ACC112 (cell line): ENCODE results near the gene MTHFD2L.
"Not testable (repeated sequence)": the region's sequence is repeated elsewhere in the genome, so short reads cannot be mapped to it uniquely, and the experiment has no call there.

Source experiments
- H2AFZ ChIP-seq: fragments of 200-600 bp; sonication (generic); one replicate; pipeline ENCODE4 v1.6.0; 2017; ENCODE audit warnings: antibody characterized with exemption, low read length; ENCODE audit not compliant: unreplicated experiment
- H3K27ac ChIP-seq: fragments of 200-600 bp; sonication (generic); 2 replicates; pipeline ENCODE4 v1.5.1; 2014; ENCODE audit warnings: low read depth, mild to moderate bottlenecking, antibody characterized with exemption, low read length, moderate library complexity
- H3K27me3 ChIP-seq: fragments of 200-600 bp; sonication (generic); 2 replicates; pipeline ENCODE4 v1.6.1; 2014; ENCODE audit warnings: mild to moderate bottlenecking, antibody characterized with exemption, low read length, moderate library complexity, mixed read lengths; ENCODE audit not compliant: insufficient read depth
- H3K36me3 ChIP-seq: fragments of 200-600 bp; sonication (generic); 2 replicates; pipeline ENCODE4 v1.6.1; 2016; ENCODE audit warnings: mild to moderate bottlenecking, antibody characterized with exemption, low read length, moderate library complexity, mixed read lengths; ENCODE audit not compliant: insufficient read depth
- H3K4me1 ChIP-seq: fragments of 200-600 bp; sonication (generic); one replicate; pipeline ENCODE4 v1.6.1; 2016; ENCODE audit warnings: low read length, mixed read lengths; ENCODE audit not compliant: insufficient read depth, unreplicated experiment, control insufficient read depth
- H3K4me3 ChIP-seq: fragments of 200-600 bp; sonication (generic); 2 replicates; pipeline ENCODE4 v1.5.1; 2014; ENCODE audit warnings: mild to moderate bottlenecking, low read depth, low read length
- H3K79me2 ChIP-seq: fragments of 200-600 bp; sonication (generic); one replicate; pipeline ENCODE4 v1.6.0; 2016; ENCODE audit warnings: low read length; ENCODE audit not compliant: control insufficient read depth, unreplicated experiment, insufficient read depth

Gene MTHFD2L

DNA sequence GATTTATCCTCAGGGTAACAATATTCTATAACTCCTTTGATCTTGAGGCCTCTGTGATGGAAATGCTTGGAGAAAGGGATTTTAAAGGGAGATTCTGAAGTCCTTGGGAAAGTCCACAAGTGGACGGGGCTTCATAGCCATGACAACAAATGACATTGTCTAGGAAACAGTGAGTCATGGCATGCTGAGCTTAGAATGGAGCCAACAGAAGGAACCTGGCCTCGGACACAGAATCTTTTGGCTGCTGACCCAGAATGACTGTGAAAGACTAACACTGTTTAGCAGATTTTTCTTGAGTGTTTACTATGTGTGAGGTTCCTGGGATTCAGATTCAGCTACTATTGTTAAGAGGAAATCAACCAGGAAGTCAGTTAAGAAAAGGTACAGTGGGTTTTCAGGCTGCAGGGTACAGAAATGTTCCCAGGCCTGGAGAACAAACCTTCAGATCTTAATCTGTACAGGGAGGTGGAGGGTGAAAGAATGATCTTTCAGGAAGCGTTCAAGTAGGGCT, 40.8 kb upstream of the MTHFD2L start:
- Histone ChIP-seq H3K27me3 (no peaks in the 10 kb centered on the region), H3K4me1 (peaks cover 48% of the 10 kb centered on the region), H3K27ac (peak overlapping the region; percentile 100), H3K79me2 (no peaks in the 10 kb centered on the region), H3K4me3 (peak overlapping the region; percentile 8; the same call in 1 of the 2 replicates), H2AFZ (no peak overlapping the region), H3K36me3 (no peaks in the 10 kb centered on the region)

DNA sequence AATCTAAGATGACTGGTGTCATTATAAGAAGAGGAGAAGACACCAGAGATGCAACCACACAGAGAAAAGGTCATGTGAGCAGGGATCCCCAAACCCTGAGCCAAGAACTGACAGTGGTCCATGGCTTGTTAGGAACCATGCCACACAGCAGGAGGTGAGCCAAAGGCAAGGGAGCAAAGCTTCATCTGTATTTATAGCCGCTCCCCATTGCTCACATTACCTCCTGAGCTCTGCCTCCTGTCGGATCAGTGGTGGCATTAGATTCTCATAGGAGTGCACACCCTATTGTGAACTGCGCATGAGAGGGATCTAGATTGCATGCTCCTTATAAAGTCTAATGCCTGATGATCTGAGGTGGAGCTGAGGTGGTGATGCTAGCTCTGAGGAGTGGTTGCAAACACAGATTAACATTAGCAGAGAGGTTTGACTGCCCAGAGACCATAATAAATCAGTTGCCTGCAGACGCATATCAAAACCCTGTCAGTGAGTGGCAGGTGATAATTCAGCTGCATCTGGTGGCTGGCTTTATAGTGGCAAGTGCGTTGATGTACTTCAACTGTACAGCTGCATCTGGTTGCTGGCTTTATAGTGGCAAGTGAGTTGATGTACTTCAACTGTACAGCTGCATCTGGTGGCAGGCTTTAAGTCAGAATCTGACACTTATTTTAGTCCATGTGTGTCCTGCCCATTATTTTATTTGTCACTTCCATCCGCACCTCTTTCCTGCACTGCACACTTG, 39.1 kb upstream of the MTHFD2L start:
- H3K4me1 ChIP-seq: peaks cover 45% of the 10 kb centered on the region
- H3K36me3 ChIP-seq: no peaks in the 10 kb centered on the region
- no peak overlapping the region for H3K4me3 ChIP-seq
- H3K27me3 ChIP-seq: no peaks in the 10 kb centered on the region
- H2AFZ ChIP-seq: no peak overlapping the region
- H3K27ac ChIP-seq: no peak overlapping the region
- no peaks in the 10 kb centered on the region for H3K79me2 ChIP-seq

DNA sequence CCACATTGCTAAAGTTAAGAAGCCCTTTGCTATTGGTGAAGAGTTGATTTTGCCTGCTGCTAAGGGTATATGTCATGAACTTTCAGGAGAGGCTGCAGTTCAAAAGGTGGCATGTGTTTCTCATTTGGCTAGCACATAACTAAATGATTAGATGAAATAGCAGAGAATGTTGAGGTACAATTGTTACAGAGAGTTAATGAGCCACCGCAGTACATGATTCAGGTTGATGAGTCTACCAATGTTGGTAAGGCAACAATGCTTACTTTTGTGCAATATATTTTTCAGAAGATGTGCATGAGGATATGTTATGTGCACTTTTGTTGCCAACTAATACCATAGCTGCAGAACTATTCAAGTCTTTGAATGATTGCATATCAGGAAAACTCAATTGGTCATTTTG, 37.8 kb upstream of the MTHFD2L start:
- H3K27ac ChIP-seq: no peak overlapping the region
- no peaks in the 10 kb centered on the region for H3K27me3 ChIP-seq
- no peak overlapping the region for H3K4me3 ChIP-seq
- H3K79me2 ChIP-seq: no peaks in the 10 kb centered on the region
- no peak overlapping the region for H2AFZ ChIP-seq
- H3K4me1 ChIP-seq: peaks cover 43% of the 10 kb centered on the region
- H3K36me3 ChIP-seq: no peaks in the 10 kb centered on the region

DNA sequence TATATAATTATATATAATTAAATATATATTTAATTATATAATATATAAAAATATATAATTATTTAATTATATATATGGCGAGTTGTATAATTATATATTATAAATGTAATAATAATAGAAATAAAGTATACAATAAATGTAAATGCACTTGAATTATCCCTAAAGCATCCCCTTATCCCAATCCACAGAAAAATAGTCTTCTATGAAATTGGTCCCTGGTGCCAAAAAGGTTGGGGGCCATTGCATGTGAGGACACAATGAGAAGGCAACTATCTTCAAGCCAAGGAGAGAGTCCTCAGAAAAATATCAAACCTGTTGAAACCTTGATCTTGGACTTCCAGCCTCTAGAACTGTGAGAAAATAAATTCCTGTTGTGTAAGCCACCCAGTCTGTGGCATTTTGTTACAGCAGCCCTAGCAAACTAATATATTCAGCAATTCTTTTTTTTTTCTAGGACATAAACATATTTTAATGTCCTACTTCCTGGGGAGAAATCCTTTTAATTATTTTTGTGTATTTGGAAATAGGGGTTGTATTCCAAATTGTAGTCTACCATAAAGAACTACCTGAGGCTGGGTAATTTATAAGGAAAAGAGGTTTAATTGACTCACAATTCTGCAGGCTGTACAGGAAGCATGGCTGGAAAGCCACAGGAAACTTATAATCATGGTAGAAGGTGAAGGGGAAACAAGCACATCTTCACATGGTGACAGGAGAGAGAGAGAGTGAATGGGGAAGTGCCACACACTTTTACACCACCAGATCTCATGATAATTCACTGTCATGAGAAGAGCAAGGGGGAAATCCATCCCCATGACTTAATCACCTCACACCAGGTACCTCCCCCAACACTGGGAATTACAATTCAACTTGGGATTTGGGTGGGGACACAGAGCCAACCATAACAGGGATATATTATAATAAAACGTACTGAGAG, 36.0 kb upstream of the MTHFD2L start:
- peak overlapping the region; percentile 93 for H3K27ac ChIP-seq
- H3K4me3 ChIP-seq: peak overlapping the region; percentile 13; the same call in 1 of the 2 replicates

DNA sequence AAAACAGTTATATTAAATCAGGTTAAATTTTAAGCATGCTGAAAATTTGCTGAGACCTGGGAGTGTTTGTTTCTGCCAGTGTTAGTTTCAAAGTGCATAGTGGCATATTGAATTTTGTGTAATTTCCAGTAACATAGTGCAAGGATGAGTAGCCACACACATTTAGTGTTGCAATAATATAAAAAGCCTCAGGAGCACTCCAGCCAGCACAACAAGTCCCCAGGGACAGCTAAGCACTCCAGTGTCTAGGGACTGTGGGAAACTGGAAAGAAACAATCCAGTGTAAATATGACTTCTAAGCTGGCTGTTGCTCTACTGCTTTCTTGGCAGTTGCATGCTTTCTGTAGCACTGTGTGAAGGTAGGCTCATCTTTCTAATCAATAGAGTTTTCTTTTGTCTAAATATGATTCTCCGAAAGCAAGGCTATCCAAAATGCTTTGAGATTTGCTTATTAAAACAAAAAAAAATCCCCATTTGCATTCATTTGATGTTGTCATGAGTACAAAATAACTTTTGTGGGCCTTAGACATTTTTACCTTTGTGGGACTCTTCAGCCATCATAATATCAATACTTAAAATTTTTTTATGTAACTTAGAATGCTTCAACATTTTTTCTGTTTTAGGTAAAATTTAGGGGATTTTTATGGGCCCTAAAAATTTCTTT, 34.7 kb upstream of the MTHFD2L start:
- H3K4me3 ChIP-seq: peak overlapping the region; percentile 22
- H3K4me1 ChIP-seq: peaks cover 28% of the 10 kb centered on the region
- H3K79me2 ChIP-seq: no peaks in the 10 kb centered on the region
- 0 out of 2 replicates have a peak, but pooled peaks cover 8% of the 10 kb centered on the region for H3K36me3 ChIP-seq
- no peak overlapping the region for H2AFZ ChIP-seq
- H3K27me3 ChIP-seq: no peaks in the 10 kb centered on the region
- peak overlapping the region; percentile 93 for H3K27ac ChIP-seq

More for the DNA sequence above, 36.0 kb upstream of the MTHFD2L start:
- Histone ChIP-seq H3K27me3 (no peaks in the 10 kb centered on the region), H3K79me2 (no peaks in the 10 kb centered on the region), H3K4me1 (peaks cover 36% of the 10 kb centered on the region), H2AFZ (no peak overlapping the region), H3K36me3 (0 out of 2 replicates have a peak, but pooled peaks cover under 1% of the 10 kb centered on the region)

DNA sequence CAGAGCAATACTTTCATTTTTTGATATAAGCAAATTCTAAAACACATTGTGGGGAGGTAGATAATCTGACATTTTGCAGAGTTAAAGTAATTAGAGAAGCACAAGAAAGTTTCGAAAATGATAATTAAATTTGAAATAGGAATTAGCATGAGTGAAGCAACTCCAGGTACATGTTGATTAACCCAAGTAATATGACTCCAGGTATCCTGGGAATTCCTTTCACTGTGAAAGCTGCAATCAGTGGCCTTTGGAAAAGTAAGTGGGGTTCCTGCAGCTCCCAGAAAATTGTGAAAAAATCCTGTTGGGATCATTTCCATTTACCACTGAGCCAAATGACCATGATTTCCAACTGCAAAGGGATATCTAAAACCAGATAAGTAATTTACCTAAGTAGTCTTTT, 32.9 kb upstream of the MTHFD2L start:
- H2AFZ ChIP-seq: peak overlapping the region; percentile 16
- H3K27ac ChIP-seq: peak overlapping the region; percentile 27
- no peak overlapping the region for H3K4me3 ChIP-seq

DNA sequence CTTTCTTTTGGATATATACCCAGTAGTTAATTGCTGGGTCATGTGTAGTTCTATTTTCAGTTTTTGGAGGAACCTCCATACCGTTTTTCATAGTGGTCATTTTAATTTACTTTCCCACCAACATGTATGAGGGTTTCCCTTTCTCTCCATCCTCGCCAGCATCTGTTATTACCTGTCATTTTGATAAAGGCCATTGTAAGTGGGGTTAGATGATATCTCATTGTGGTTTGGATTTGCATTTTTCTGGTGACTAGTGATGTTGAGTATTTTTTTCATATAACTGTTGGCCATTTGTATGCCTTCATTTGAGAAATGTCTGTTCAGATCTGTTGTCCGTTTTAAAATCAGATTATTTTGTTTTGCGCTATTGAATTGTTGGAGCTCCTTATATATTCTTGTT, 30.2 kb upstream of the MTHFD2L start:
- Histone ChIP-seq H3K36me3 (peaks cover 9% of the 10 kb centered on the region; the same call in 1 of the 2 replicates), H3K27ac (no peak overlapping the region), H3K4me3 (no peak overlapping the region), H3K27me3 (no peaks in the 10 kb centered on the region), H3K79me2 (no peaks in the 10 kb centered on the region), H3K4me1 (peaks cover 22% of the 10 kb centered on the region), H2AFZ (no peak overlapping the region)

More for the DNA sequence above, 32.9 kb upstream of the MTHFD2L start:
- Histone ChIP-seq H3K79me2 (no peaks in the 10 kb centered on the region), H3K36me3 (peaks cover 9% of the 10 kb centered on the region; the same call in 1 of the 2 replicates), H3K4me1 (peaks cover 28% of the 10 kb centered on the region), H3K27me3 (no peaks in the 10 kb centered on the region)

DNA sequence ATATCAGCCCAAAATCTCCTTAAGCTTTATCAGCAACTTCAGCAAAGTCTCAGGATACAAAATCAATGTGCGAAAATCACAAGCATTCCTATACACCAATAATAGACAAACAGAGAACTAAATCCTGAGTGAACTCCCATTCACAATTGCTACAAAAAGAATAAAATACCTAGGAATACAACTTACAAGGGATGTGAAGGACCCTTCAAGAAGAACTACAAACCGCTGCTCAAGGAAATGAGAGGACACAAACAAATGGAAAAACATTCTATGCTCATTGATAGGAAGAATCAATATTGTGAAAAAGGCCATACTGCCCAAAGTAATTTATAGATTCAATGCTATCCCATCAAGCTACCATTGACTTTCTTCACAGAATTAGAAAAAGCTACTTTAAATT, 27.1 kb upstream of the MTHFD2L start:
- not testable (repeated sequence) for H2AFZ ChIP-seq, H3K79me2 ChIP-seq, H3K4me3 ChIP-seq, H3K36me3 ChIP-seq, H3K27me3 ChIP-seq, H3K27ac ChIP-seq
- H3K4me1 ChIP-seq: peaks cover 15% of the 10 kb centered on the region

DNA sequence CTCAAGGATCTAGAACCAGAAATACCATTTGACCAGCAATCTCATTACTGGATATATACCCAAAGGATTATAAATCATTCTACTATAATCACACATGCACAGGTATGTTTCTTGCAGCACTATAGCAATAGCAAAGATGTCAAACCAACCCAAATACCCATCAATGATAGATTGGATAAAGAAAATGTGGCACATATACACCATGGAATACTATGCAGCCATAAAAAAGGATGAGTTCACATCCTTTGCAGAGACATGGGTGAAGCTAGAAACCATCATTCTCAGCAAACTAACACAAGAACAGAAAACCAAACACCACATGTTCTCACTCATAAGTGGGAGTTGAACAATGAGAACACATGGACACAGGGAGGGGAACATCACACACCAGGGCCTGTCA, 25.7 kb upstream of the MTHFD2L start:
- H3K4me3 ChIP-seq, H2AFZ ChIP-seq, H3K36me3 ChIP-seq, H3K27ac ChIP-seq, H3K27me3 ChIP-seq, H3K79me2 ChIP-seq: not testable (repeated sequence)
- H3K4me1 ChIP-seq: peaks cover 15% of the 10 kb centered on the region

DNA sequence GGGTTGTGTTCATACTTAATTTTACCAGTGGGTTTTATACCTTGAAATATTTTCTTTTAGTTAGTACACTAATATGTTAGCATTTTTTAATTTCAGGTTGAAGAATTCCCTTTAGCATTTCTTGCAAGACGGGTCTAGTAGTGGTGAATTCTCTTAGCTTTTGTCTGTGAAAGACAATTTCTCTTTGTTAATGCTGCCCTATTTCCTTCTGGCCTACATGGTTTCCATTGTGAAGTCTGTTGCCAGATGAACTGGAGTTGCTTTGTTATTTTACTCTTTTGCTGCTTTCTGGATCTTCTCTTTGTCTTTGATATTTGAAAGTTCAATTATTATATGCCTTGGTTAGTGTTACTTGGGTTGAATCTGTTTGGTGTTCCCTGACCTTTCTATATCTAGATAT, 25.0 kb upstream of the MTHFD2L start:
- Histone ChIP-seq H2AFZ (no peak overlapping the region), H3K27me3 (no peaks in the 10 kb centered on the region), H3K4me1 (peaks cover 15% of the 10 kb centered on the region), H3K79me2 (no peaks in the 10 kb centered on the region), H3K4me3 (no peak overlapping the region), H3K27ac (peak overlapping the region; percentile 85), H3K36me3 (peaks cover 7% of the 10 kb centered on the region)
